ENCODE data around the gene TNIK.
"Not testable (repeated sequence)": the region's sequence is repeated elsewhere in the genome, so short reads cannot be mapped to it uniquely, and the experiment has no call there.

Gene TNIK

DNA sequence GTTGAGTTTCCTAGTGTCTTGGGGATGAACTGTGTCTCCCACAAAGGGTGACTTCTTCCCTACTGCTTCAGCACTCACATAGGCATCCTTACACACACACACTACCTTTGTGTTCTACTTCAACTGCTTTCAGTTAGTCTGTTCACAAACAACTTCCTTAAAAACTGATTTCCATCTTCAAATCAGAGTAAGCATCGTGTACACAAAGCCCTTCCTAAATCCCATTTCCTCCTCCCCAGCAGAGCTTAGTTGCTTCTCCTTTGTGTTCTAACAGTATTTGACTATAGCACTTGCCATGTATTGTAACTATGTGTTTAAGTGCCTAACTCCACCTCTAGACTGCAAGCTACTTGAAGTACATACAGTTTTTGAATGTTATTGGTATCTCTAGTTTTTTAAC, 71.7 kb downstream of the TNIK start:
- CTCF ChIA-PET, result no interaction called here
- POLR2A ChIA-PET, result no interaction called here
- H3K4me3 ChIP-seq (ENCODE audit: low read depth, low read length), result no peak overlapping the region
- no peak for DNase-seq (ENCODE audit: low read depth, low spot score)
- TF ChIP-seq, protein P1, sequence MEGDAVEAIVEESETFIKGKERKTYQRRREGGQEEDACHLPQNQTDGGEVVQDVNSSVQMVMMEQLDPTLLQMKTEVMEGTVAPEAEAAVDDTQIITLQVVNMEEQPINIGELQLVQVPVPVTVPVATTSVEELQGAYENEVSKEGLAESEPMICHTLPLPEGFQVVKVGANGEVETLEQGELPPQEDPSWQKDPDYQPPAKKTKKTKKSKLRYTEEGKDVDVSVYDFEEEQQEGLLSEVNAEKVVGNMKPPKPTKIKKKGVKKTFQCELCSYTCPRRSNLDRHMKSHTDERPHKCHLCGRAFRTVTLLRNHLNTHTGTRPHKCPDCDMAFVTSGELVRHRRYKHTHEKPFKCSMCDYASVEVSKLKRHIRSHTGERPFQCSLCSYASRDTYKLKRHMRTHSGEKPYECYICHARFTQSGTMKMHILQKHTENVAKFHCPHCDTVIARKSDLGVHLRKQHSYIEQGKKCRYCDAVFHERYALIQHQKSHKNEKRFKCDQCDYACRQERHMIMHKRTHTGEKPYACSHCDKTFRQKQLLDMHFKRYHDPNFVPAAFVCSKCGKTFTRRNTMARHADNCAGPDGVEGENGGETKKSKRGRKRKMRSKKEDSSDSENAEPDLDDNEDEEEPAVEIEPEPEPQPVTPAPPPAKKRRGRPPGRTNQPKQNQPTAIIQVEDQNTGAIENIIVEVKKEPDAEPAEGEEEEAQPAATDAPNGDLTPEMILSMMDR (IDR thresholded peaks at IDR 0.05; ENCODE audit: insufficient read depth, low read length, missing control alignments), result no peak

DNA sequence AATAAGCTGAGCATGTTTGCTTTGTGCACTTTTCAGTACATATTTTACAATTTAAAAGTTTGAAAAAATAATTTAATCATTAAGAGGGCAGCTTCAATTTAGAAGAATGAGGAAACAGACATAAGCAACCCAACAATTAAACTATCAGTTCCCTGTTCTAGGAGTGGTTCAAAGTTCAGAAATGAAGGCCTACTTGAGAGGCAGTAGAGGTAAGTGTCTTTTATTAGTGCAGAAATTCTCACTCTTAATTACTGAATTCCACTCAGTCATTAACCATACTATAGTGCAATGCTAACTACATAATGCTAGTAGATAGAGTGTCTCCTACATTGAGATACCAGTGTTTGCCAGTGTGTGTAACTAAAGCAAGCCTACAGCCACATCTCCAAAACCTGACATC, 73.1 kb downstream of the TNIK start:
- no peak for DNase-seq (ENCODE audit: low read depth, low spot score)
- no peak overlapping the region for H3K4me3 ChIP-seq (ENCODE audit: low read depth, low read length)
- TF ChIP-seq, protein P1 (IDR thresholded peaks at IDR 0.05; ENCODE audit: insufficient read depth, low read length, missing control alignments), result no peak
- POLR2A ChIA-PET, result no interaction called here
- CTCF ChIA-PET, result interaction anchor here (1.4 kb wide), 1 partner anchor 10 kb away, joined by 3 read pairs; no protein-coding TSS in a partner anchor

DNA sequence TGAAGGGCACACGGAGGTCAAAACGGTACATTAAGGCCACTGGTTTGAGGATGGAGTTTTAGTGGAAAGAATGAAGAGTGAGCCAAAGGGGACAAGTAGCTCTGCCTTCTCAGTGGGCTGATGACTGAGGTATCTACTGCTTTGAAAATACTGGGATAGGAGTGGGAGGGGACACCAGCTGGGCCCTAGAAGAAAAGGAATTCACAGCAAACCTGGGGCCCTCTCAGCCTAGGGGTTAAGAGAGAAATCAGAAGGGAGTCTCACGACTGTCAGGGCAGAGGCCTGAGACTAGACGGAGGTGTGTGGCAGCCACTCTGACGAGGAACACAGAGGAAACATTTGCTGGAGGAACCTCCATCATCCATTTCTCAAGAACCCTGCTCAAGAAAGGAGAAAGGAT, 75.1 kb downstream of the TNIK start:
- CTCF ChIA-PET, result interaction anchor here (1.5 kb wide), 1 partner anchor 197 kb away, joined by 4 read pairs; no protein-coding TSS in a partner anchor
- TF ChIP-seq, protein P1 (IDR thresholded peaks at IDR 0.05; ENCODE audit: insufficient read depth, low read length, missing control alignments), result no peak
- POLR2A ChIA-PET, result no interaction called here
- DNase-seq (ENCODE audit: low read depth, low spot score), result no peak
- H3K4me3 ChIP-seq (ENCODE audit: low read depth, low read length), result no peak overlapping the region

DNA sequence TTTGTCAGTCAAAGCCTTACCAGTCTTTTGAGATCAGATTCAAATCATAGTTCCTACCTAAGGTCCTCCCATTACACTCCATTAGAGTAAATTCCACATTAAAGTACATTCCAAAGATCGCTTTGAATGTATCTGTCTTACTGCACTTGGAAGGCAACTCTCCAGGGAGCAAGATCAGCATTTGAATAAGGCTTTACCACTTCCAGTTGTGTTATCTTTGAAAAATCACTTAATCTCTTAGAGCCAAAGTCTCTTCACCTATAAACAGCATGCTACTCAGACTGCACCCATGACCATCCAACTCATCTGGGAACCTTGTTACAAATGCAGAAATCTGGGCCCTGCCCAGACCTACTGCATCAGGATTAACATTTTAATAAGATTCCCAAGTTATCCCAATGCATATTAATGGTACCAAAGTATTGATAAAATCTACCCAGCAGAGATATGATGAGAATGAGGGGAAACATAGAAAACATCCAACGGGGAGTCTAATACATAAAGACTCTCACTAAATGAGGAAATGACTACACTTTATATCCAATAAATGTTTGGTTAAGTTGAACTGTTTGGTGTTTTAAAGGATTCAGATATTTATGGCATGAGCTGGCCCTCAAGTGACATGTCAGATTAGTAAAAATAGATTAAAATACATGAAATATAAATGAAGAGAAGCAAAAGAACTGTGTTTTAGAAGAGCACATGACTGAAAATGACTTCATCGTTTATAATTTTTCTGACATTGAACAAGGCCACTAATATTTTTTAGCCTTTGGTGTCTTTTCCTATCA, 75.9 kb downstream of the TNIK start:
- TF ChIP-seq, protein P1 (IDR thresholded peaks at IDR 0.05; ENCODE audit: insufficient read depth, low read length, missing control alignments), result no peak
- ChIA-PET POLR2A (no interaction called here), CTCF (no interaction called here)
- H3K4me3 ChIP-seq (ENCODE audit: low read depth, low read length), result no peak overlapping the region
- DNase-seq (ENCODE audit: low read depth, low spot score), result no peak

DNA sequence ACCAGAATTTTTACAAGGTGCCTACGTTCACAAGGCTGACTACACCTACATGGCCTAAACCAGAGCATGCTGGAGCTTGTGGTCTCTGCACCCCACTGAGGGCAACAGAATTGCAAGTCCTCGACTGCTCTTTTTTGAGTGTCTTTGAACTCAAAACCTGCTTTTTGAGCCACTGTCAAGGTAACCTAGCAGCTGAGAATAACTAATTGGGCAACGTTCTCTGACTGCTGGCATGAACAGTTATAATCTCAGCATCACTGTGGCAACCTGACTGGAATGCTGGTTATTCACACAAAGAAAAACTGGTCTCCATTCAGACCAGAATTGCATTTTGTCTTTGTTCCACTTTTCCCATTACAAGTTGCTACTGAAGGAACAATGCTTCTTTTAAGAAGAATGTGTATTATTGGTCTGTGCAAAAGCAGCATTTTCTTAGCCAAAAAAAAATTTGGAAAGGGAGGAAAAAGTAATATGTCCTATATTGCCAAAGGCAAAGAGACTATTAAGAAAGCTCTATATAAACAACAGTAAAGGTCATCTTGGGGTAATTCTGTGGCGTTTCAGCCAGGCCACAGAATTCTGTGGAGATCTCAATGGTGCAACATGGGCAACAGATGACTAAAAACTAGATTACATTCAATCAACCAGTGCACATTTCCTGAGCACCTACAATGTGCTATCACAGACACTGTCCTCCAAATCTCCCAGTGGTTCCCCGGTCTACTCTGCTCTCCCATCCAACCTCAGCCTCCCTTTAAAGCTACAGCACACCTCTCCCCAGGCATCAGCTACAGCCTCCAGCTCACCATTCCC, 76.8 kb downstream of the TNIK start:
- no peak for DNase-seq (ENCODE audit: low read depth, low spot score)
- H3K4me3 ChIP-seq (ENCODE audit: low read depth, low read length), result no peak overlapping the region
- ChIA-PET CTCF (no interaction called here), POLR2A (no interaction called here)
- TF ChIP-seq, protein P1 (IDR thresholded peaks at IDR 0.05; ENCODE audit: insufficient read depth, low read length, missing control alignments), result no peak

DNA sequence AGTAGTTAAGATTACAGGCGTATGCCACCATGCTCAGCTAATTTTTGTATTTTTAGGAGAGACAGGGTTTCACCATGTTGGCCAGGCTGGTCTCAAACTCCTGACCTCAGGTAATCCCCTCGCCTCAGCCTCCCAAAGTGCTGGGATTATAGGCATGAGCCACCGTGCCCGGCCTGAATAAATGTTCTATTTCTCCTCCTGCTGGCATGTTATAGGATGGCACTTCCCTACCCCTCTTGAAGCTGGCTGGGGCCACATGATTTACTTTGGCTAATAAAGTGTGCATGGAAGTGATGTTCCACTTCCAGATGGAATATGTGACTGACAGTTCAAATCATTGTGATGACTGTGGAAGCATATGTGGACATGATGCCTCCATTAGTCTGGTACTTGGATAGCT, 77.9 kb downstream of the TNIK start:
- POLR2A ChIA-PET; DNase-seq (ENCODE audit: low read depth, low spot score); H3K4me3 ChIP-seq (ENCODE audit: low read depth, low read length): not testable (repeated sequence)
- CTCF ChIA-PET, result interaction anchor here (2.0 kb wide), 1 partner anchor 10 kb away, joined by 9 read pairs; no protein-coding TSS in a partner anchor
